NCI-H1092 treated with DMSO at 0.1 percent for 48 hours (cell line): Measurements from ENCODE around the gene KRT35.
A peak's percentile ranks its signal among the peaks of the same experiment; 100 is the strongest.

Experiments used
- DNase-seq: peaks from one replicate; lab custom pipeline; 2025; lab: John Stamatoyannopoulos, UW

Gene KRT35

DNA sequence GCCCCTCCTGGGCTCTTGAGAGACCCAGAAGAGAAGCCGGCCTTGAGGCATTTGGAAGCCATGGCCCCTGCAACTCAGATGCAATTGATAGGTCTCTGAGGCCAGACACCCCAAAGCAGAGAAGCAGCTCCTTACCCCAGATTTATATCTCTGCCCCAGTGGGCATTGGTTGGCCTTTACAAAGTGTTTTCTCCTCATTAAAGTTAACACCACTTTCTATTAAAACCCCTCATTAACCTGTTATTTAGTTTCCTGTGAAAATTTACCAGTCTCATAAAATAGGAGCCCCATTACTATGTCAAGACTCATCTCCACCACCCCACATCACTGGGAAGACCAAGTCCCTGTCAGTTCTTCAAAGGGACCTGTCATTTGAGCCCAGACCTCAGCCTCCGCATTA, at the start of gene KRT35:
Gene KRT35 (minus strand): TSS at position 116 of the 400 bp plus-strand sequence. CDS start 54 bp downstream, at position 62.
- DNase-seq: no peak

DNA sequence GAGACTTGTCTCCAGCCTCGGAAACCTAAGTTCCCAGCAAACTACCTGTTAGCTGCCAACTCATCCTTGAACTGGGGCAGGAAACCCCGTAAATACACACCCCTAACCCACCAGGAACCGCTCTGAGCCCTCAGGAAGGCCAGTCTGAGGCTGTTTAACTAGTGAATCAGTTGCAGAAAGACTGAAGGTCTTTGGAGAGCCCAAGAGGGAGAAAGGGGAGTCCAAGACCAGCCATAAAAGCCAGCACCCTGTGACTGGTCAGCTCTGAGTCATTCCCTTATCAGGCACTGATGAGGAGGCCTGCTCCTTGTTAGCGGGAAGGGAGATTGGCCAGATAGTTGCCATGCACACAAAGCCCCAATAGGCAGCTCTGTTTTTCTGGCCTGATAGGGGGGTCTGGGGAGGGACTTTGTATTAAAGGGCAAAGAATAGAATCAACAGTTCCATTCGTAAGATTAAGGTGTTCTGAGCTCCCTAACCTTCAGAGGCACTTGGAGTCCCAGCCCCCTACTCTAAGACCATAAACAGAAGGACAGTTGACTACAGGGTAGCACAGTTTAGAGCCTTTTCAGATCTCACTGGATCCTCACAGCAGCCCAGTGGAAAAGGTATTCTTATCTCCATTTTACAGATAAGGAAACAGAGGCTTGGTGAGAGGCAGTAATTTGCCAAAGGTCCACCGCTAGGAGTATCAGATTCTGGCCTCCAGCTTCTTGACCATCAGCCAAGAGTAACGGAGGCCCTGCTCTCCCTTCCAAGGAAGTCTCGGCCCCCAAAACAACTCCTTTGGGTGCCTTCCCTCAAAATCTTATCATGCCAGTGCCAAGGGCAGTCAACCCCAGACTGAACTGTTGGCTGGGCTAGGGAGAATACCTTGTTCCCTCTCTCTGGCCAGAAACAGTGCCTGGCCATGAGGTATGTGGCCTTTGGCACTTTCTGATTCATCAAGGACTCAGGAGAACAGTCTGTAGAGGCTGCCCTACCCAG, 49.4 kb upstream of the KRT35 start:
- DNase-seq: no peak

DNA sequence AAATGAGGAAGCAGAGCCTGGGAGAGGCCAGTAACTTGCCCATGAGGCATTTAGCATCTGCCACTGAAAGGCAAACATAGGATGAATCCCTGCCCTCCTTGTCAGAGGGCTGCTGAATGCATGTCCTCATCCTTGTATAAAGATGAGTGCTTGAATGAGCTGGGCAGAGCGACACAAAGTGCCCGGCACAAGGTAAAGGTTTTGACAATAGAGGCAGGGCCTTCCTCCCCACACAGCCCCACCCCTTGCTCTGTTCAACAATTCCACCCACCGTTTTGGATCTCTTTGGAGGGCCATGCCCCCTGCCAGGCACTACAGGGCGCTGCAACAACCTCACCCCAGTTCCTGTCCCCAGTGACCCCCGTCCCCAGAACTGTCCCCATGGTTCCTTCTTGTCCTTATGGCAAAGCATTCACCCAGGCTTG, 48.6 kb upstream of the KRT35 start:
- no peak for DNase-seq

DNA sequence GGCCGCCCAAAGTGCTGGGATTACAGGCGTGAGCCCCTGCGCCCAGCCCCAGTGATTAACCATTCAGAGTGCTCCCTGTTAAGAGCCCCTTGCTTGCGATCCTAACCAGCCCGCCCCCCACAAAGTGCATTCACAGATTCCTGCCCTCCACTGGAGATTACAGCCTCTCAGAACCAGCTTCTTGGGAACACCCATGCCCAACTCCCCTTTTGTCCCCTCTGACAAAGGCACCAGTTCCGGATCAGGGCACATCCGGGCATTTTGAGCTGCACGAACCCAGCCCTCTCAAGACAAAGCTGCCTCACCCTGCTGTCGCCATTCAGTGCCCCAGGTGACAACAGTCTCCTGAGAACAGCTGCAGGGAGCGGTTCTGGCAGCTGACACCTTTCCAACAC, 48.0 kb upstream of the KRT35 start:
- DNase-seq: no peak

DNA sequence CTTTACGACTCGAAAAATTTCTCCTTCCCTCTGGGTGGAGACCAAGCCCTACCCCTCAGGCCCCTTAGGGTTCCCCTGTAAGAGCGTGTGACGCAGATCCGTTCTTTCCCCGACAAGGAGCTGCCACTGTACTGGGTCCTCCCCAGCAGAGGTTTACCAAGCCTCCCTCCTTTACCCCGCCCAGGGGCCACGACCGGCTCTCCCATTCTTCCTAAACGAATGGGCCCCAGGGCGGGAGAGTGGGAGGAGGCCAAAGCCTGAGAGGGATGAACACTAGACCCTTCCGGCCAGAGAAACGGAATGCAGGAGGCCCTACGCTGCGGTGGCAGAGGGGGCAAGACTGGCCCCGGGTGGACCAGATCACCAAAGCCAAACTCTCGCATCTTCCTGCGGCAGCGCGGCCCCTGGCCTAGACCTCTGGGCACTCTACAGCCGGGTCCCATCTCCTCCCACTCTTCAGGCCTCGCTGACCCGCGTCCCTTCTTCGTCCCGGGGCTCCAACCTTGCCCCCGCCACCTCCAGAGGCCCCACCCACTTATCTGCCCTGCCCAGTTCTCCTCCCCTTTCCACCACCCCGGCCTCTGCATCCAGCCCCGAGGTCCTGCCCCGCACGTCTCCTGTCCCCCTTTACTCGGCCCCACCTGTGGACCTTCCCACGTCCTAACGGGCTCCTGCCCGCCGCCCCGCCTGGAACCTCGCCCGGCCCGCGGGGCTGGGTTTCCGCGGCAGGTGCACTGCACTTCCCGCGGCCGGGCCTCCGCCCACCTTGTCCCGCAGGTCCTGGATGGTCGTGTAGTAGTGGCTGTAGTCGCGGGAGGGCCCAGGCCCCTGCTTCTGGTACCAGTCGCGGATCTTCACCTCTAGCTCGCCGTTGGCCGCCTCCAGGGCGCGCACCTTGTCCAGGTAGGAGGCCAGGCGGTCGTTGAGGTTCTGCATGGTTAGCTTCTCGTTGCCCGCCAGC, 46.4 kb upstream of the KRT35 start:
- DNase-seq: no peak

DNA sequence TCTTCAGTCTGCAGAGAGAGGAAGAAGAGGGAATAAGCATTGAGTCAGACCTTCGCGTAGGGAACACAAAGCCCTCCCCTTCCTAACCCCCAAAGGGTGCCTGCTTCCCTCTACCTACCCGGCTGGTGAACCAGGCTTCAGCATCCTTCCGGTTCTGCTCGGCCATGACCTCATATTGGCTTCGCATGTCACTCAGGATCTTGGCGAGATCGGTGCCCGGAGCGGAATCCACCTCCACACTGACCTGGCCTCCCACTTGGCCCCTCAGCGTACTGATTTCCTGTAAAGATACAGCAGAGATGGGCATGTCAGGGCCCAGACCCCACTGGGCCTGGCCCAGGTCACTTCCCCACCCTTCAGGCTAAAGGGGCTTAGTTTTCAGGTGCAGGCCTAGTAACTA, 43.3 kb upstream of the KRT35 start:
- no peak for DNase-seq

DNA sequence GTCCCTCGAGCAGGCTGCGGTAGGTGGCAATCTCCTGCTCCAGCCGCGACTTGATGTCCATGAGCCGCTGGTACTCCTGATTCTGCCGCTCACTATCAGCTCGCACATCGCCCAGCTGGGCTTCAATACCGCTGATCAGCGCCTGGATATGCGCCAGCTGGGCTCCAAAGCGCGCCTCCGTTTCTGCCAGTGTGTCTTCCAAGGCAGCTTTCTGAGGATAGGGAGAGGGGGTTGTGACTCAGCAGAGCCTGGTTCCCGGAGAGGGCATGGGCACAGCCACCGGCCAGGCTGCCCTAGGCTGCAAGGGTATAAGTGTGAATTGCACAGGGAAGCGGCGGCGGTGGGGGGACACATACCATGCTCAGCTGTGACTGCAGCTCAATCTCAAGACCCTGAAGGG, 42.8 kb upstream of the KRT35 start:
- DNase-seq: no peak

DNA sequence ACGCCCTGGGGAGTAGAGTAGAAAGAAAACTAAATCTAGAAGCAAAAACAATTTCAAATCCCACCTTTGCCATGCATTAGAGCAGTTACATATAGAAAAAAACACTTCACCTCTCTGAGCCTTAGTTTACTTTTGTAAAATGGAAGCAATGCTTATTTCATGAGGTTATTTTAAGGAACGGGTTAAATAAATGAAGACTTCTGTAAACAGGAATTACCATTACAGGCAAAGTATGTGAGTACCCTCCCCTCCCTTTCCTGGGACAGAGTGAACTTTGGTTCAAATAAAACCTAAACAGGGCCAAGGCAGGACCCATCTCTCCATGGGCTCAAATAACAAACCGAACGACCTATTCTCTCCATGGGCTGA, 42.3 kb upstream of the KRT35 start:
- no peak for DNase-seq

DNA sequence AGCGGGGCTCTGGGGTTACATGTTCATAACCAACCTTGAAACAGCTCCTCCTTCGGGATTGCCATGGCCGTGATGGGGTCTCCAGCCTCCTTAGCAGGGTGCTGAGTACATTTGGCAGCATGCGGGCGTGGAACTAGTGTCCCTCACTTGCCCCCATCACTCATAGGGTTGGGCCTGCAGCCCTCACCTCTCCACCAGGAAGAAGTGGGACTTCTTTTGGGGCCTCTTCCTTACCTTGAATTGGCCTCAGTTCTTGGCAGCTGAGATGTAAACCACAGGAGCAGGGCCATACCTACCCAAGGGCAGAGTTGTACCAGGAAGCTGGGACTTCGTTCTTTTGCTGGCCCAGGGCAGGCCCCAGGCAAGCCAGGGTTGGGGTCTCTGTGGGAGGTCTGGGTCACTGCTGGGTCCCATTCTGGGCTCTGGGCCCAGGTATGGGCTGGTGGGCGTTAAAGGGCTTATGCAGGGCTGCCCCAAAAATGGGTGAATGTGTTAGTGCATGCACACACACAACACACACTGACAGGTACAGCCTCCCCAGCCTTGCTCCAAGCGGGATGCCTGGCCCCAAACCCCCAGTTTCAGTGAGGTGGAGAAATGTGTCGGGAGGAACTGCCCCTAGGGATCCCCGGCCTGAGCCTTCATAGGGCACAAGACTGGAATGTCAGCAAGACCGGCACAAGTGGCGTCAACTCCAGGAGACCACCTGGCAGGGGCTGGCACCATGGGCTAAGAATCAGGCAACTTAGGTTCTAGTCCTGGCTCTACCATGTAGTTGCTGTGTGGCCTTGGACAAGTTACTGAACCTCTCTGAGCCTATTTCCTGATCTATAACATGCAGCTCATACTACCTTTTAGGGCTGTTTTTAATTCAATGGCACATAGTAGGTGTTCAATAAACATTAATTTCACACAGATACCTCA, 41.6 kb upstream of the KRT35 start:
- DNase-seq: no peak

DNA sequence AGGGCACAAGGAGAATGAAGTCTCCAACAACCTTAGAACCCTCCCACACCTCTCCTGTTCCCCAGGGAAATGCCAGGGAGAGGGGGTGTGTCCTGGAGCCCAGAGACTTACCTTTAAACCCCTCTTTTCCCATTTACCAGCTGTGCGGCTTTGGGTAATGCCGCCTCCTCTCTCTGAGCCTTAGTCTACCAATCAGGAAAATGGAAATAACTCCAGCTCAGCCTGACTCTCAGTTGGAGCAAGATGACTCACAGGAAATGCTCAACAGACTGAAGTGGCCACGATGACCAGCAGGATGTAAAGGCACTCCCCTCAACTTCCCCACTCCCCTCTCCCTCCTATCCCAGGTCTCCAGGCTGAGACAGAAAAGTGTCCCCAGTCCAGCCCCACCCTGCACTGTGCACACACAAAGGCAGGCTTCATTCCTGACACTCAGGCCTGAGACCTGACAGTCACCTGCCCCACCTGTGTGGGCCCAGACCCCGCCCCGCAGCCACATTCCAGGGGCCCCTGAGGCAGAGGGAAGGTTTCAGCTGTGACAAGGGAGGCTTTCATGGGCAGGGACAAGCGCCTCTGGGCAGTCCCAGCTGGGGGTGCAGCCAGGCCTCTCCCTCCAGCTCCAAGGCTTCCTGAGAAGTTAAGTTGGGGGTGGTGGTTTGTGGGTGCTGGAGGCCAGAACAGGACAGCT, 40.8 kb upstream of the KRT35 start:
- DNase-seq: no peak

DNA sequence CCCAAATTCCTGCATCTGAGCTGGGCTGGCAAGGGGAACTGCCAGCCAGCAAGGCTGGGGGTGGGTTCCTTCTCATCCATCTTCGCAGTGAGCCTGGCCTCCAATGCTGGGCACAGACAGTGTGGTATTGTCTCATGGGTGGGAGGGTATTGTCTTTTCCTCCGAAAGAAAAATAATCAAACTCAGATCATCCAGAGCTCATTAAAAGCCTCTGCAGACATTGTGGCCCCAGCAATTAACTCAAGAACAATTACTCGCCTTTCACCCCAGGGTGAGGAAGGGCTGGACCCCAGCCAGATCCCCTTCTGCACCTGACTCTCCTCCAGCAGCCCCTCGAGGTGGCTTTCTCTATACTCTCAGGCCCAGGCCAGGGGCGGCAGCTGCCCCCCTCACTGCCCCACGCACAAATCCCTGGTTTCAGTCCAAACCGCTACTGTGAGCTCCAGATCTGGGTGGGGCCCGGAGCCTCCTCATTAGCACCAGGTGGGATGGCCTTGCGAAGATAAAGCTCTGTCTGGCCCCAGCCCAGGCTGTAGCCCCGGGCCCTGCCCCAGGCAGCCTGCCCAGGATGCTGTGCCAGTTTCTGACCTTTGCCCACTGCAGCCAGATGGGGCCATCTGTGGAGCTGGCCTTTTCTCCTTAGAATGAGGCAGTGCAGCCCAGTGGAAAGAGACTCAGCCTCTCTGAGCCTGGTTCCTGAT, 40.0 kb upstream of the KRT35 start:
- DNase-seq: peak; percentile 56

DNA sequence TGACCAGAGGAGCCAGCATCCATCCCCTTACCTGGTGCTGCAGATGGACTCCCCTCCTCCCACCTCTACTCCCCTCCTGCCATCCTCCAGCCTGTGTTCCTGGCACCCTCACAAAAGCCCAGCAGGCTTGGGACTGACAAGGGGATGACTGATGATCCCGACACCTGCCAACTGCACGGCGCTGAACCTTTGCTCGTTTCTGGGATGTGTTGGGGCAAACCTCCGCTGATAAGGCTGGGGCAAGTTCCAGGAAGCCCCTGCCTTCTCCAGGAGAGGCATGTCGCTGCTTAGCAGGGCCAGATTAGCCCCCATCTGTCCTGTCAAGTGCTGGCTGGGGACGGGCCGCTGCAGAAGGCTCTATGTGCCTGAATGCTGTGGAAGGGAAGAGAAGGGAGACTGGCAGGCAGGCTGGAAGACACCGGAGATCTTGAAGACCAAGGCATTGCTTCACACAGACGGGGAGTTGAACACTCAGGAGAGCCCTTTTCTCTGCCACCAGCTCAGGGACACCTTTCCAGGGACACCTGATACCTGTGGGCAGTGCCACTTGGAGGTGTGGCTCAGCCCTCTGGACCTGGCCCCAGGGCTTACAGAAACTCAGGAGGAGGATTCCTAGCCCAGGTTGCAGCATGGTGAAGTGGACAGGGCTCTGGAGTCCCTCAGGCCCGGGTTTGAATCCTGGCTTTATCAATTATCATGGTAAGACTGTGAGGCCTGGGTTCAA, 38.7 kb upstream of the KRT35 start:
- DNase-seq: peak; percentile 63

DNA sequence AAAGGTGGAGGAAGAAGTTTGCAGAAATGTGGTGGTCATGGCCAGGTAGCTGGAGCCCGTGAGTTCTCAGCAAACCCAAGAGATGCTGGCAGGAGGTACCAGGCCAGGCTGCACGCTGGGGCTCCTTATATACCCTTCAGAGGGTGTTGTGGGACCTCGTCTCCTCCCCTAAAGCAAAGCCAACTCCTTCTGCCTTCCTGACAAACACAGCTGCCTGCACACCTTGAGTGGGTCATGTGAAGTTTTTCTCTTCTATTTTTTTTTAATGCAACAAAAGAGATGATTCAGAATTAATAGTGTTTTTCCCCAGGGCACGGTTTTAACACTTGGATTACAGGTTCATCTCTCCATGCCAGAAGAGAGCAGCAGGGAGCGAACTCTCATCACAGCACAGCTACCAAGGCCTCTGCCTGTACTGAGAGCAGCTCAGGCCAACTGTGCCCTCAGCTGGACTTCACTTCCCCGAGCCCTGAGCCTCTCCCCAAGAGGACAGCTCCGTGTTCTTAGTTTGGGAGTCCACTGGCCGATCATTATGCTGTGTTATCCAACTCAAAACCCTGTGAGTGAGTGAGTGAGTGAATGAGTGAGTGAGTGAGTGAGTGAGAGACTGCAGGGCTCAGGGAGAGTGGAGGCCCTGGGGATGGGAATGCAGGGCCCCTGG, 38.0 kb upstream of the KRT35 start, which contains the start of gene KRT15:
Gene KRT15 (minus strand): TSS at position 102 of the 661 bp plus-strand sequence. CDS start 63 bp downstream, at position 39.
- peak; percentile 23 for DNase-seq

DNA sequence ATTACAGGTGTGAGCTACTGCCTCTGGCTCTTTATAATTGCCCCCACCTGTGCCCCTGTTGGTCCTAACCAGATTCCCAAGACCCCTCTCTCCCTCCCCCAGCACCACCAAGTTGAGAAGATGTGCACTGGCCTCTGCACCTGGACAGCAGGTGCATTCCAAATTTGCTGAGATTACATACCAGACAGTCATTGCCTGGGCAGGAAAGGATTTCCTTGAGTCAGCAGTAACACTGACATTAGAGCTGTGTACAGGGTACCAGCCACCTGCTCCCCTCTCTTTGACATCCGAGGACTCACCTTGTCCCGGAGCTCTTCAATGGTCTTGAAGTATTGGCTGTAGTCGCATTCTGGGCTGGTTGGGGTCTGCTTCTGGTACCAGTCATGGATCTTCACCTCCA, 37.1 kb upstream of the KRT35 start:
- no peak for DNase-seq

DNA sequence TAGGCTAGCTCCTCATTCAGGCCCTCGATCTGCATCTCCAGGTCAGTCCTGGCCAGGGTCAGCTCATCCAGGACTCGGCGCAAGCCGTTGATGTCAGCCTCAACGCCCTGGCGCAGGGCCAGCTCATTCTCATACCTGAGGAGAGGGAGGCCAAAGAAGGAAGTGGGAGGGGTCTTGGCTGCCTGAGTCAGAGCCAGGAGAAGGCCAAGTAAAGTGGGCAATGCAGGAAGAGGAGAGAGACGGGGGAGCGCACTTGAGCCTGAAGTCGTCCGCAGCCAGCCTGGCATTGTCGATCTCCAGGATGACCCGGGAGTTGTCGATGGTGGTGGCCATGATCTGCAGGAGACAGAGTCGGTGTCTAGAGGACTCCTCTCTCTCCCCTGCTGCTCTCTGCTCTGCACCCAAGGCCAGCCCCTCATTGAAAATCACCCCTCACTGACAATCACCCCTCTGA, 35.9 kb upstream of the KRT35 start:
- no peak for DNase-seq

DNA sequence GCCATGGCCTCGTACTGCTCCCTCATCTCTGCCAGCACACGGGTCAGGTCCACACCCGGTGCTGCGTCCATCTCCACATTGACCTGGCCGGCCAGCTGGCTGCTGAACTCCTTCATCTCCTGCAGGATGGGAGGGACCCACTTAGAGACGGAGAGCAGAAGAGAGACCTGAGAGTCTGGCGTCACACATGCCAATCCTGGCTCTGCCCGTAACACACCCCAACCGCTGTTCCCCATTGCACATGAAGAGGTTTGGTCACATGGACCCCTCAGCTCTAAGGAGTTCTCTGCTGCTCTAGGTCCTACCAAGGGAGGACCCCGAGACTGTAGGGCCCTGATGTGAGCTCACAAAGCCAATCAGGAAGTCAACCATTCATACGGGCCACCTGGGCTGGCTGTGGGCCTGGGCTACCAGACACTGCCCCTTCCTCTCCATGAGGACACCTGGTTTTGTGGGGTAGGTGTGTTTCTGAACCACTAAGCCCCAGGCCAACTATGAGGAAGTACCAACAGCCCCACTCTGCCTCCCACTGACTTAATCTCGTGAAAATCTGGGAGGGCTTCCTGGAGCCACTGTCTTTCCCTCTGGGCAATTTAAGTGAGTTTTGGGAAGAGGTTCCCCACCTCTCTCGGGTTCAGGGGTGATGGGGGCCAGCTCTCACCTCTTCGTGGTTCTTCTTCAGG, 35.3 kb upstream of the KRT35 start:
- no peak for DNase-seq

DNA sequence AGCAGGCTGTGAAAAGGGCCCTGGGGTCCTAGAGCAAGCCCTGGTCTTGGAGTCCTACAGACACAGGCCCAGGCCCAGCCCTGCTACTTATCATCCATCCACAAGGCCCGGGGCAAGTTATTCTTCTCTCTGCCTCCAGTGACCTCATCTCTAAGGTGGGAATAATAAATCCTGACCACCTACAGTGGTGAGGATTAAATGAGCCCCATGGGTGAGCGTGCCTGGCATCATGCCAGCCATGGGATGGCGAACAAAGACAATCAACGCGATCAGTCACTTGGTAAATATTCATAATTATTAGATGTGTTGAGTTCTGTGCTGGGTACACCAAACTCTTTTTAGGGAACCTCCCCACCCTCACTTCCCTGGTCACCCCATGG, 32.2 kb upstream of the KRT35 start:
- DNase-seq: no peak

DNA sequence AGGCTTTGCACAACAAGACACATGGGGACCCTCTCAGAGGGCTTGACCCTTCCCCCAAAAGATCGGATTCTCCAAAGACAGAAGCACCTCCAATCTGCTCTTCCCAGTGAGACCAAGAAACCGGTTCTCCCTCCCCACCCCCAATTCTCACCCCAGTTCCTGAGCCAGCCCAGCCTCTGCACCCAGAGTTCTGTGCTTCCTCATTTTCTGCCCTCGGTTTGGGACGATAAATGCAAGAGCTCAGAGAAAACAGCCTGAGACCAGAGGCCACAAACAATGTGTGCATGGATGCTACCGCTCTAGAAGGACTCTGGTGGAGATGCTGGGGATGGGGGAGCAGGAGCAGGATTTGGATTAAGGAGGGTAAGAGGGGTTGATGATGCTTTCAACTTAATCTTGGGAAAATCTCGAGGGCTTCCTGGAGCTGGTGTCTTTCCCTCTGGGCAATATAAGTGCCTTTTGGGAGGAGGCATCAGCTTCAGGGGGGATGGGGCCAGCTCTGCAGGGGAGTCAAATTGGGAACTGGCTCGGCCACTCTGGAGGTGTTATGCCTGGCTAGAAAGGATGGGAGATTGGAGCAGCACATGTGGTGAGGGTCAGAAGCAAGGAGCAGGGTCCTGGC, 31.7 kb upstream of the KRT35 start:
- no peak for DNase-seq
